HepG2 (cell line): ENCODE results near the gene CAMK2D. TPM values are rescaled to one million over a fixed set of nuclear protein-coding genes. Genes with fewer than 3 reads are reported as not detected.

Experiments used
- ATAC-seq: fragments of 200-7000 bp; cut with Tn5 transposase; 3 replicates; pipeline ENCODE4 v1.9.1; 2020; ENCODE audit warnings: mild to moderate bottlenecking, moderate library complexity
- BruUV-seq: library from RNA; stranded (reverse); fragments of 400-500 nt; replicated peaks from 2 replicates; lab custom pipeline; 2021; lab: Mats Ljungman, UMichigan
- CTCF ChIA-PET: fragments of 300-600 bp; formaldehyde crosslinking; extraction: SDS; loops from one replicate; lab custom pipeline; 2021; ENCODE audit warnings: low total read pairs, inconsistent platforms, low intra/inter-chr PET ratio; lab: Yijun Ruan, JAX
- POLR2A ChIA-PET: fragments of 350-600 bp; sonication (Branson Sonifier 250); formaldehyde crosslinking; loops from one replicate; lab custom pipeline; 2020; ENCODE audit warnings: antibody characterized with exemption, inconsistent platforms; lab: Yijun Ruan, JAX
- DNase-seq: peaks from one replicate; pipeline ENCODE4 v3.0.0-alpha.2; 2015; ENCODE audit warnings: low spot score
- FAIRE-seq: peaks from 3 replicates; lab custom pipeline; 2011; peaks lifted over from hg19 to GRCh38; lab: Jason Lieb, UNC
- H2AFZ ChIP-seq: one replicate; pipeline ENCODE4 v1.6.1; 2011; ENCODE audit warnings: low read length, inconsistent platforms
- H3K27ac ChIP-seq: fragments of 300-600 bp; 3 replicates; pipeline ENCODE4 v1.8.0; 2011; ENCODE audit warnings: mixed run types, mild to moderate bottlenecking, mixed read lengths, low read length, inconsistent platforms; ENCODE audit not compliant: insufficient read depth; ENCODE audit errors: extremely low read length
- H3K27me3 ChIP-seq, 2 experiments: fragments of 200-600 bp in 1 of 2; 2 replicates in 1 of 2; 3 replicates in 1 of 2; pipeline versions ENCODE4 v1.6.0 to v1.8.0; 2011; ENCODE audit warnings: low read length in 2 of 2, mild to moderate bottlenecking in 2 of 2, moderate library complexity in 2 of 2, inconsistent platforms in 1 of 2; ENCODE audit not compliant: insufficient read depth in 2 of 2, control insufficient read depth in 1 of 2
- H3K36me3 ChIP-seq, 2 experiments: fragments of 200-600 bp in 1 of 2; replicated peaks in 1 of 2; 2 replicates in 1 of 2; 3 replicates in 1 of 2; pipeline versions ENCODE4 v1.5.1 to v1.8.0; 2011; ENCODE audit warnings: low read length in 2 of 2, inconsistent platforms in 1 of 2; ENCODE audit not compliant: insufficient read depth in 2 of 2, control insufficient read depth in 1 of 2
- H3K4me1 ChIP-seq: 2 replicates; pipeline ENCODE4 v1.5.1; 2012; ENCODE audit warnings: low read length, inconsistent platforms; ENCODE audit not compliant: insufficient read depth
- H3K4me2 ChIP-seq: 2 replicates; pipeline ENCODE4 v1.6.0; 2011; ENCODE audit warnings: low read depth, low read length, inconsistent platforms
- H3K4me3 ChIP-seq, 3 experiments: fragments of 200-600 bp in 1 of 3; sonication (generic), shearing (Covaris generic) in 1 of 3; replicated peaks in 1 of 3; 2 replicates each; pipeline ENCODE4 v1.5.1; 2011 to 2016; ENCODE audit warnings: low read length in 3 of 3, inconsistent platforms in 2 of 3, low read depth in 2 of 3, mild to moderate bottlenecking in 2 of 3, control low read depth in 1 of 3, mixed read lengths in 1 of 3; ENCODE audit not compliant: insufficient read depth in 1 of 3
- H3K79me2 ChIP-seq: one replicate; pipeline ENCODE4 v1.6.1; 2011; ENCODE audit warnings: low read length, inconsistent platforms; ENCODE audit not compliant: insufficient read depth
- H3K9ac ChIP-seq: 2 replicates; pipeline ENCODE4 v1.6.0; 2011; ENCODE audit warnings: mild to moderate bottlenecking, low read depth, low read length, inconsistent platforms; ENCODE audit not compliant: insufficient read depth
- H3K9me3 ChIP-seq: 2 replicates; pipeline ENCODE4 v1.5.1; 2012; ENCODE audit warnings: mild to moderate bottlenecking, low read length
- H4K20me1 ChIP-seq: 2 replicates; pipeline ENCODE4 v1.6.0; 2011; ENCODE audit warnings: inconsistent platforms, mild to moderate bottlenecking, low read length, moderate library complexity; ENCODE audit not compliant: insufficient read depth
- FOXJ3 ChIP-seq: sonication (generic); formaldehyde crosslinking; IDR thresholded peaks from 2 replicates; pipeline ENCODE4 v1.4.0; 2020; ENCODE audit warnings: missing genetic modification reagents, mild to moderate bottlenecking, borderline replicate concordance
- KMT2A ChIP-seq: sonication (generic); formaldehyde crosslinking; IDR thresholded peaks from 2 replicates; pipeline ENCODE4 v1.4.0; 2020; ENCODE audit warnings: missing genetic modification reagents
- MYNN ChIP-seq: sonication (generic); formaldehyde crosslinking; IDR thresholded peaks from 2 replicates; pipeline ENCODE4 v1.4.0; 2020; ENCODE audit warnings: mild to moderate bottlenecking, low read depth, missing genetic modification reagents
- SMYD3 ChIP-seq: sonication (generic); formaldehyde crosslinking; IDR thresholded peaks from 2 replicates; pipeline ENCODE4 v1.8.1; 2023; ENCODE audit warnings: mild to moderate bottlenecking, missing genetic modification reagents
- YEATS4 ChIP-seq: sonication (generic); formaldehyde crosslinking; IDR thresholded peaks from 2 replicates; pipeline ENCODE4 v1.4.0; 2020; ENCODE audit warnings: missing genetic modification reagents, borderline replicate concordance
- ZNF274 ChIP-seq: sonication (generic); formaldehyde crosslinking; IDR thresholded peaks from 2 replicates; pipeline ENCODE4 v1.5.1; 2020; ENCODE audit warnings: mild to moderate bottlenecking, missing genetic modification reagents
- ZNF3 ChIP-seq: IDR thresholded peaks from 2 replicates; pipeline ENCODE4 v1.7.0; 2017; ENCODE audit warnings: inconsistent platforms
- ZNF558 ChIP-seq: sonication (generic); formaldehyde crosslinking; IDR thresholded peaks from 2 replicates; pipeline ENCODE4 v1.9.0; 2022; ENCODE audit warnings: mild to moderate bottlenecking, missing genetic modification reagents, borderline replicate concordance
- WGBS: methylation state at CpG from one replicate; pipeline ENCODE4 v1.1.6; 2017; ENCODE audit warnings: low lambda C conversion rate; 5-methylcytosine and 5-hydroxymethylcytosine counted together
- in situ Hi-C: cut with HindIII; loops from 2 replicates; pipeline ENCODE4 v1.10.0; 2017; ENCODE audit warnings: low pct_unique_long_range_greater_than_20kb; ENCODE audit not compliant: extremely low pct_ligation_motif_present
- intact Hi-C: fragments of 100-400 bp; cut with micrococcal nuclease; formaldehyde crosslinking; loops from one replicate; pipeline ENCODE4 v1.10.0; 2022; ENCODE audit not compliant: unreplicated experiment
- polyA plus RNA-seq, 8 experiments: library from polyadenylated mRNA; depleted of rRNA in 3 of 8; stranded (reverse) in 7 of 8; unstranded in 1 of 8; fragments of >200 nt; fragmentation: Illumina TruSeq in 4 of 8; extraction: Trizol in 4 of 8; gene quantifications; 2 replicates each; pipeline versions ENCODE4 v1.2.1 to v1.2.3, GENCODE V29; 2011 to 2016; ENCODE audit warnings: low read depth in 4 of 8, missing spikeins in 1 of 8, mixed read lengths in 1 of 8; ENCODE audit not compliant: insufficient read depth in 1 of 8
- total RNA-seq, 5 experiments: library from RNA; depleted of rRNA; stranded (reverse); fragments of >200 nt; fragmentation: Illumina TruSeq; extraction: Trizol; gene quantifications; 2 replicates each; pipeline ENCODE4 v1.2.3, GENCODE V29; 2016; ENCODE audit warnings: low read depth in 1 of 5
- TF ChIP-seq, protein P1 (sequence below): sonication (generic); formaldehyde crosslinking; IDR thresholded peaks from 2 replicates; pipeline ENCODE4 v1.4.0; 2020; ENCODE audit warnings: mild to moderate bottlenecking, missing genetic modification reagents
- TF ChIP-seq, protein P2 (sequence below): sonication (generic); formaldehyde crosslinking; IDR thresholded peaks from 2 replicates; pipeline ENCODE4 v1.9.0; 2022; ENCODE audit warnings: missing genetic modification reagents, mild to moderate bottlenecking, borderline replicate concordance
- TF ChIP-seq, protein P3 (sequence below): sonication (generic); formaldehyde crosslinking; IDR thresholded peaks from 2 replicates; pipeline ENCODE4 v1.4.0; 2020; ENCODE audit warnings: low read depth, mild to moderate bottlenecking, missing genetic modification reagents

CAMK2D gene
- total and polyA plus RNA-seq, 2 of the 13 experiments (the other 11 are each of a cell fraction or from before 2014, with no cell fraction given) = 18.0 to 65.4 TPM

DNA sequence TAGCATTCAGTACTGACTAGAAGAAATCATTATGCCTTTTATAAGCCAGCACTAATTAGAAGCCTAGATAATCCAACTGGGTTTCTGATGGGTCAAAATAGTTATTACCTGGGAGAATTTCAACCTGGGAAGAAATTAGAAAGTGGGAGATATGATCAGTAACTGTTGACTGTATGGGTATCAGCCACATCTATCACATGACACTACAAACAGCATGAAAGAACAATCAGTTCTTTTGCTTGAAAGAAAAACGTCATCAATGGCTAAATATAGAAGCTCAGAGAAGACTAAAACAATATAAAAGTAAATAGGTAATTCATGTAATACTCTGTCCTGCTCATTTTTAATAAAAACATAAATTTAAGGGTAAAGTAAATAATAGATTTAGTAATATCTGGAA, 145.1 kb downstream of the CAMK2D start:
- FAIRE-seq (no peak), ATAC-seq (no peak), DNase-seq (no peak)
- no peaks in the 10 kb centered on the region for H3K27me3 ChIP-seq
- no peaks in the 10 kb centered on the region; a peak in 1 of 5 replicates for H3K36me3 ChIP-seq
- 88% methylated on average over 1 of the region's 1 CpG for WGBS
- no TSS peak for BruUV-seq
- TF ChIP-seq MYNN (CRISPR knock-in tag) (no peak), YEATS4 (CRISPR knock-in tag) (no peak), SMYD3 (CRISPR knock-in tag) (no peak), KMT2A (CRISPR knock-in tag) (no peak), ZNF274 (CRISPR knock-in tag) (no peak), ZNF3 (CRISPR knock-in tag) (no peak), FOXJ3 (CRISPR knock-in tag) (no peak), ZNF558 (CRISPR knock-in tag) (no peak)
- TF ChIP-seq, protein P1, sequence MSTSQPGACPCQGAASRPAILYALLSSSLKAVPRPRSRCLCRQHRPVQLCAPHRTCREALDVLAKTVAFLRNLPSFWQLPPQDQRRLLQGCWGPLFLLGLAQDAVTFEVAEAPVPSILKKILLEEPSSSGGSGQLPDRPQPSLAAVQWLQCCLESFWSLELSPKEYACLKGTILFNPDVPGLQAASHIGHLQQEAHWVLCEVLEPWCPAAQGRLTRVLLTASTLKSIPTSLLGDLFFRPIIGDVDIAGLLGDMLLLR (CRISPR knock-in tag) = no peak
- TF ChIP-seq, protein P2, sequence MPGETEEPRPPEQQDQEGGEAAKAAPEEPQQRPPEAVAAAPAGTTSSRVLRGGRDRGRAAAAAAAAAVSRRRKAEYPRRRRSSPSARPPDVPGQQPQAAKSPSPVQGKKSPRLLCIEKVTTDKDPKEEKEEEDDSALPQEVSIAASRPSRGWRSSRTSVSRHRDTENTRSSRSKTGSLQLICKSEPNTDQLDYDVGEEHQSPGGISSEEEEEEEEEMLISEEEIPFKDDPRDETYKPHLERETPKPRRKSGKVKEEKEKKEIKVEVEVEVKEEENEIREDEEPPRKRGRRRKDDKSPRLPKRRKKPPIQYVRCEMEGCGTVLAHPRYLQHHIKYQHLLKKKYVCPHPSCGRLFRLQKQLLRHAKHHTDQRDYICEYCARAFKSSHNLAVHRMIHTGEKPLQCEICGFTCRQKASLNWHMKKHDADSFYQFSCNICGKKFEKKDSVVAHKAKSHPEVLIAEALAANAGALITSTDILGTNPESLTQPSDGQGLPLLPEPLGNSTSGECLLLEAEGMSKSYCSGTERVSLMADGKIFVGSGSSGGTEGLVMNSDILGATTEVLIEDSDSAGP (CRISPR knock-in tag) = no peak
- TF ChIP-seq, protein P3, sequence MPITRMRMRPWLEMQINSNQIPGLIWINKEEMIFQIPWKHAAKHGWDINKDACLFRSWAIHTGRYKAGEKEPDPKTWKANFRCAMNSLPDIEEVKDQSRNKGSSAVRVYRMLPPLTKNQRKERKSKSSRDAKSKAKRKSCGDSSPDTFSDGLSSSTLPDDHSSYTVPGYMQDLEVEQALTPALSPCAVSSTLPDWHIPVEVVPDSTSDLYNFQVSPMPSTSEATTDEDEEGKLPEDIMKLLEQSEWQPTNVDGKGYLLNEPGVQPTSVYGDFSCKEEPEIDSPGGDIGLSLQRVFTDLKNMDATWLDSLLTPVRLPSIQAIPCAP (CRISPR knock-in tag) = no peak
- no peak overlapping the region for H3K9ac ChIP-seq
- in situ Hi-C loops = no loop called here
- H3K9me3 ChIP-seq = no peaks in the 10 kb centered on the region
- no peak overlapping the region for H3K4me2 ChIP-seq
- no peak overlapping the region for H2AFZ ChIP-seq
- no peaks in the 10 kb centered on the region; the same call in 1 of the 2 replicates for H3K4me1 ChIP-seq
- POLR2A ChIA-PET = no interaction called here
- H4K20me1 ChIP-seq = no peaks in the 10 kb centered on the region
- H3K27ac ChIP-seq = no peak overlapping the region
- intact Hi-C loops = no loop called here
- H3K79me2 ChIP-seq = no peaks in the 10 kb centered on the region
- no peak overlapping the region for H3K4me3 ChIP-seq
- CTCF ChIA-PET = no interaction called here
